Measurements from ENCODE around the gene ZNF281.
A peak's percentile ranks its signal among the peaks of the same experiment; 100 is the strongest.
"Not testable (repeated sequence)": the region's sequence is repeated elsewhere in the genome, so short reads cannot be mapped to it uniquely, and the experiment has no call there.

ZNF281 gene

DNA sequence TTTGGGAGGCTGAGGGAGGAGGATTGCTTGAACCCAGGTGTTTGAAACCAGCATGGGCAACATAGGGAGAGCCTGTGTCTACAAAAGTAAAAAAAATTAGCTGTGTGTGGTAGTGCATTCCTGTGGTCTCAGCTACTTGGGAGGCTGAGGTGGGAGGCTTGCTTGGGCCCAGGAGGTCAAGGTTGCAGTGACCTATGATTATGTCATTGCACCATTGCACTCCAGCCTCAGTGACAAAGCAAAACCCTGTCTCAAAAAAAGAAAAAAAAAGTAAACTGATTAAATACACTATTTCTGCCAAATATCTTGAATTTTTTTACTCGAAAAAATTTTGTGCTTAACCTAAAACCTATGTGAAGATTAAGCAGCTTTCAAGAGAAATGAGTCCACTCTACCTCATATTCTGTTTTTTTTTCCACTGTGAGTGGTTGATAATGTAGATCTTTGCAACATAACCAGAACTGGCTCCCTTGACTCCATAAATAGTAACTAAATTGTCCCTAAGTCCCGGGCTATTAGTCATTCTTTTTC, 19.4 kb upstream of the ZNF281 start:
- peak; percentile 82 for DNase-seq

DNA sequence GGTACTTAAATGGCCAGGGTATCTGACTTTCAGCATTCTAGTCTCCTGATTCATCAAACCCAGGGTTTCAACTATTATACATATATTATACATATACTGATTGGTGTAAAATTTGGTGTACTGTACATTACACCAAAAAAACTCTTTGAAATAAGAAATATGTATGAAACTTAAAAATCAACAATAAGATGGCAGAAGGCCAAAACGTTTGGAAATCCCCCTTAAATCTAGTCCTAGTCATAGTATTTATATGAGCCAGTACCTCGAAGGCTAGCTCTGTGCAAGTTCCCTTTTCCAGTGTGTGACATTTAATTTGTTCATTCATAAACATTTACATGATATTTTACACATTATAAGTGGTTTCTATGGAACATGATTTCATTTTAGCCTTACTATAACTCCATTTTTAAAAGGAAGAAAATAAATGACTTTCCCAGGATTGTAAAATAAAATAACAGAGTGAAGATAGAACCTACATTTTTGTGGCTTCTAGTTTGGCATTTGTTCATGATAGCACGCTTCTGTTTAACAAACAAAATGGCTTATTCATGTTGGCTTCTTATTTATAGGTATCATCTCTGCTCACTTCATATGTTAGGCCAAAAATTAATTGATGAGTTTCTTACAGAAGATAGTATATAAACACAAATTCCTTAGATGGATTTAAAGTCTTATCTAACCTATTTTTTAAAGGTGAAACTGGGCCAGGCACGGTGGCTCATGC, 18.8 kb upstream of the ZNF281 start:
- DNase-seq = peak; percentile 57

DNA sequence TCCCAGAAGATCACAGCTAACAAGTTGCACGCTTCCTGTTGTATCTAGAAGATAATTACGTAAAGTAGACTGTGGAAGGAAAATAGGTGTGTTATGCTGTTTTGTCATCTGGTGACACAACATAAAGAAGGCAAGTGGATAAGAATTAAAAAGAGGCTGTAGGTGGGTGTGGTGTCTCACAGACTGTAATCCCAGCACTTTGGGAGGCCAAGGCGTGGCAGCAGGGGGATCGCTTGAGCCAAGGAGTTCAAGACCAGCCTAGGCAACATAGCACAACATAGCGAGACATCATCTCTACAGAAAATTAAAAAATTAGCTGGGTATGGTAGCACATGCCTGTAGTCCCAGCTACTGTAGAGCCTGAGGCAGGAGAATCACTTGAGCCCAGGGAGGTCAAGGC, 17.9 kb upstream of the ZNF281 start:
- DNase-seq = no peak

DNA sequence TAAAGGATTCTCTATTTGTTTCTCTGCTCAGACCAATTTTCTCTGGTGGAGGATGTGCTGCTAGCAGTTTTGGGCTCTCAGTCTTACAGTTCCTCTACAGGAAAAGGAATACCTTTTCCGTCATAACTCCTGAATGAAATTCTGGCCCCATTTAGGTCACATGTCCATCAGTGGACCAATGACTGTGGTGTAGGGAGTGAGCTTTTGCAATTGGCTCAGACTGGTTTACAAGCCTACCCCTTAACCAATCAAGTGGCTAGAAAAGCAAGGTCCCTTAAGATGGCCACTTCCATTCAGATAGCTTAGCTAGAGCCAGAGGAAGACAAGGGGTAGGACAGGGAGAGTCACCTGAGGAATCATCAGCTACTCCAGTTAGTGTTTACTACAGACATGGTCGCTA, 16.4 kb upstream of the ZNF281 start:
- no peak for DNase-seq

DNA sequence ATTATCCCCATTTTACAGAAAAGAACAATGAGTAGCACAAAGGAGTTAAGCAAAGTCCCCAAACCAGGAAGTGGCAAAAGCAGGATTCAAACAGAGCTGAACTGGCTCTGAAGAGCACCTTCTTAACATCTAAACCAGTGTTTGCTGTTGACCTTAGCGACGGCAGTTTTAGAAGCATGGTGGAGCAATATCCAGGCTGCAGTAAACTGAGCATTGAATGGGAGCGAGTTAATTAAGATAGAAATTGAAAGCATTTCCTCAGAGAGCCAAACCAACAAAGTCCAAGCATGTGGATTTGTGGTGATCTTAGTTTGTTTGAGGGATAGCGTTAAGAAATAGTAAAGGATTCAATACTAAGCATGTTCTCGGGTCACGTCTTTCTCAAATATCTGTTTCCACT, 13.4 kb upstream of the ZNF281 start:
- DNase-seq = no peak

DNA sequence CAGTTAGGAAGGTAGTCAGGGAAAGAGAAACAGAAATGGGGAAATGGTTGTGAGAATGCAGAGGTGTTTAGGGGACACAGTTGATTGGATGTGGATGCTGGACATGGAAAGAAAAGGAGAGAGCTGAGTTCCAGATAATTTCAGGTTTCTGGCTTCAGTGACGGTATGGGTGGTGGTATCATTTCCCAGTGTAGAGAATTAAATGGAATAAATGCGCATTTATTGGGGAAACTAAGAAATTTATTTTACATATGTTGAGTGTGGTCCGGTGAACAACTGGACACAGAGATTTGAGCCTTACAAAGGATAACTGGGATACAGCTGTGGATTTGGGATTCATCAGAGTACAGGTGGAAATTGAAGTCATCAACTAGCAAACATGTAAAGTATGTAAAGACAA, 12.4 kb upstream of the ZNF281 start:
- no peak for DNase-seq

DNA sequence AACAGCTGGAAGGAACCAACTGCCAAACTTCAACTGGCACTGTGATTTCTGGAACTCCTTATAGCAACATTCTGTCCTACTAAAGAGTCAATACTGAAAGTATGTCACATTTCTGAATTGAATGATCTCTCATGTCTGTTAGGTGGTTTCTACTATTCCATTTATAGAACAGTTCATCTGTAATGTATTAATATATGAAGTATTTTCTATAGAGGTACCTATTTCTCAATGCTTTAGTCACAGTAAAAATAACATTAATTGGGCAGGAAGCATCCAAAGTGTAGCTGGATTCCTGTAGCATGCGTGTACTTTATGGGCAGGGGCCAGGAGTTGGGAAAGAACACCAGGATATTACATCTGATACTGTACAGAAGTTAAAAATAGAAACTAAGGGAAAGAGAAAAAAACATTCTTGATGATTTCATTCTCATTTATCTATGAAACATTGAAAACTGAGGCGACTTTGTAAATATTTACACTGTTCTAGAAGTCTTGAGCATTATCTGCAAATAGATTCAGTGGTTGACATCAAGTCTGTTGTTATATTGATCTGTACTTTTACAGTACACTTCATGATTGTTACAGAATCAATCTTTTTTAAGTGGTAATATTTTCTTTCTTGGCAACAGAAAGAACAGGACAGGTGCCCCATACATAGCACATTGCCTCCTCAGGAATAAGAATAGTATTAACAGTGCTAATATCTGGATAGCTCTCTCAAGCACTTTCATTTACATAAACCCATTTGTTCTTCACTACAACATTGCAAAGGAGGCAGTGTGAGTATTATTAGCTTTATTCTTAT, 6.2 kb upstream of the ZNF281 start:
- DNase-seq = peak; percentile 97

DNA sequence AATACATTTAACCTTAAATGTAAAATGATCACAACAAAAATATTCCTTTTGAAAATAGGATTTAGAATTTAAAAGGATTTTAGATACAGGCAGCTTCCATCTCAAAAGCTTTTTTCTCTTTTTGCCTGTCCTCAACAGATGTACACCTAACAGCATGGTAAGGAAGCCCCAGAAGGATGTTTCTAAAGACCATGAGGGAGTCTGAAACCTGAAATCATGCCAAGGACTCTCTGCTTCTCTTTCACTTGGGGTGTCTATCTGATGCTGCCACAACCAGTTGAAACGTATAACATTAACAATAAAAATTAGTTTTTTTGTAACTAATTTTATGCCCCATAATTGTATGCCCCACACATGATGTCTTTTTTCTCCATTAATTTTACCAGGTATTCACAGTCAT, 5.4 kb upstream of the ZNF281 start:
- DNase-seq = no peak

DNA sequence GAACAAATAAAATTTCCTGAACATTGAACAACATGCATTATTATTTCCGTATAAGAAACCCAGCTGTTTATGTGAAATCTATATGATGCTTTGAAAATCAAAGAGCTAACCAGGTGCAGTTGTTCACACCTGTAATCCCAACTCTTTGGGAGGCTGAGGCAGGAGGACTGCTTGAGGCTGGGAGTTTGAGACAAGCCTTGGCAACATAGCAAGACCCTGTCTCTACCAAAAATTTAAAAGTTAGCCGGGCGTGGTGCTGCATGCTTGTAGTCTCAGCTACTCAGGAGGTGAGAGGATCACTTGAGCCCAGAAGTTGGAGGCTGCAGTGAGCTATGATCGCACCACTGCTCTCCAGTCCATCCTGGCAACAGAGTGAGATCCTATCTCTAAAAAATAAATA, 4.8 kb upstream of the ZNF281 start:
- no peak for DNase-seq

DNA sequence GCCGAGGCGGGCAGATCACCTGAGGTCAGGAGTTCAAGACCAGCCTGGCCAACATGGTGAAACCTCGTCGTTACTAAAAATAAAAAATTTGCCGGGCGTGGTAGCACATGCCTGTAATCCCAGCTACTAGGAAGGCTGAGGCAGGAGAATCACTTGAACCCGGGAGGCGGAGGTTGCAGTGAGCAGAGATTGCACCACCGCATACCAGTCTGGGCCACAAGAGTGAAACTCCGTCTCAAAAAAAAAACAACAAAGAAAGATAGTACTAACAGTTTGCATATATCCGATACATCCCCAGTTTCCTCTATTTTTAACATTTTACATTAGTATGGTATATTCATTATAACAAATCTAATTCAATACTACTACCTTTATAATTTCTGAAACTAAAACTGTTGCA, 3.9 kb upstream of the ZNF281 start:
- DNase-seq = not testable (repeated sequence)

DNA sequence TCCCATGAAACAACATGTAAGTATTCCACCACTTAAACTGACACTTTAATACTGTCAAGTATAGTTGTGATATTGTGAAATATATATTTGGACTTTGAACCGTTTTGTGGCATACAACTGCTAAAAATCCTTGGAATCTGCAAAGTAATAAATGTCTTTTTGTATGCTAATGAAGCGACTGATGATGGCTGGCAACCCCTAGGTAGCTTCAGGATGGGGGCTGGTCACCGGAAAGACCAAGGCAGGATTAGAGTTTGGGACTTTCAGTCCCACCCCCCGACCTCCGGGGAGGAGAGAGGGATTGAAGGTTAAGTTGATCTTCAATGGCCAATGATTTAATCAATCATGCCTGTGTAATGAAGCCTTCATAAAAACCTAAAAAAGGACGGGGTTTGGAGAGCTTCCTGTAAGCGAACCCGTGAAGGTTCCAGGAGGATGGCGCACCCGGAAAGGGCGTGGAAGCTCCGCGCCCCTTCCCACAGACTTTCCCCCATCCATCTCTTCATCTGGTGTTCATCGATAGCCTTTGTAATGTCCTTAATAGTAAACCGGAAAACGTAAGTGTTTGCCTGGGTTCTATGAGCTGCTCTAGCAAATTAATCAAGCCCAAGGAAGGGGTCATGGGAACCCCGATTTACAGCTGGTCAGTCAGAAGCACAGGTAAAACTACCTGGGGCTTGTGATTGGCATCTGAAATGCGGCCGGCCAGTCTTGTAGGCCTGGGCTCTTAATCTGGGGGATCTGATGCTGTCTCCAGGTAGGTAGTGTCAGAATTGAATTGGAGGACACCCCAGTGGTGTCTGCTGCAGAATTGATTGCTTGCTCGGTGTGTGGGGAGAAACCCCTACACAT, 1.8 kb upstream of the ZNF281 start:
- DNase-seq = no peak

DNA sequence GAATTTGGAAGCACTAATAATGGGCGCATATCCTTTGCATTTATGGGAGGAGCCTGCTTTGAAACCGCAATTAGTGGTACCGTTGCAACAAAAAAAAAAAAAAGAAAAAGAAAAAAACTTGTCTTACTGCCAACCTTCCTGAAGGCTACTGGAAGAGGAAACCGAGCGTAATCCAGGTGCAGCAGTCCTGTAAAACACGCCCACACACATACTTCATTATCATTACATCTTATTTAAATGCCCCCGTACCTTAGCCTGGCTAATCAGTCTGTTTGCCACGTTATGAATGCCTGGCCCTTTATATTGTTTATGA, 686 bp upstream of the ZNF281 start:
- DNase-seq = no peak

DNA sequence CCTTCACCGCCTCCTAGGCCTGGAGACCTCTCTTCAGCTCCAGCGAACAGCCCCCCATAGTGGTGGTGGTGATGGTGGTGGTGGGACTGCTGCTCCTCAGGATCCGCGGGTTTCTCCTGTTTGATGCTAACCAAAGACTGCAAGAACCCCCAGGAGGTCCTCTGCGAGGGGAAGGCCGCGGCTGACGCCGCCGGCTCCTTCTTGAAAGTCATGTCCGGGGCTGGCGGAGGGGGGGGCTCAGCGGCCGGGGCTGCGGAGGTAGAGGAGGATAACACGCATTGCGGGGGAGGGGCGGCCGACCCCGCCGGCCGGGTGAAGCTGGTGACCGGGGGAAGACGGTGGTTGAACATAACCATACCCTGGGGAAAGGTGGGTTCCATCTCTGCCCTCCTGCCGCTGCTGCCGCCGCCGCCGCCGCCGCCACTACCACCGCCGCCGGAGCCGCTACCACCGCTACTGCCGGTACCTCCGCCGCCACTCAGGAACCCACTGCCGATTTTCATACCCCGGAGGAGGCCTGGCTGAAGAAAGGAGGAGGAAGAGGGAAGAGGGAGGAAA, 554 bp downstream of the ZNF281 start:
- no peak for DNase-seq

DNA sequence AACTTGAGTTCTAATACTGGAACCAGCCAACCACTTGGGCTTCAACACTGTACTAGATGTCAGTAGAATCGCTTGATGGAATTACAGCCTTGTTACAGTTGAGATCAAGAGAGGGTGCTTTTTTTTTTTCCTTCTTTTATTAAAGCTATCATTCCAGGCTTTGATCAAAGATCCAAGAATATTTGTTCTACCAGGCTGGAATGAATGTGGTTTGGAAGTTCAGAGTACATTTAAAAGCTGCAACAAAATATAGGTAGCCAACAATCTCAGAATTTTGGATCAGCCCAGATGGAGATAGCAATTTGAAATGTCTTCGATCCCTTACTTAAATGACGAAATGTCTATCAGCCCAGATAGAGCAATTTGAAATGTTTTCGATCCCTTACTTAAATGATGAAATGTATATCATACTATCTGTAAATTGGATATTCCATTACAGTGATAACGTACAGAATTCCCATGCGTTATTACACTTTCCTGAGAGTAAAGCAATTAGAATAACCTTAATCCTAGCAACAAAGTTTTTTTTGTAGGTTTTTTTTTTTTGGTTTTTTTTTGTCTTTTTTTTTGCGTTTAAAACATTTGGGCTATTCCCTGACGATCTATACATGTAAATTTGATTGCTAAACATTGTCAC, 3.6 kb downstream of the ZNF281 start:
- DNase-seq = no peak

DNA sequence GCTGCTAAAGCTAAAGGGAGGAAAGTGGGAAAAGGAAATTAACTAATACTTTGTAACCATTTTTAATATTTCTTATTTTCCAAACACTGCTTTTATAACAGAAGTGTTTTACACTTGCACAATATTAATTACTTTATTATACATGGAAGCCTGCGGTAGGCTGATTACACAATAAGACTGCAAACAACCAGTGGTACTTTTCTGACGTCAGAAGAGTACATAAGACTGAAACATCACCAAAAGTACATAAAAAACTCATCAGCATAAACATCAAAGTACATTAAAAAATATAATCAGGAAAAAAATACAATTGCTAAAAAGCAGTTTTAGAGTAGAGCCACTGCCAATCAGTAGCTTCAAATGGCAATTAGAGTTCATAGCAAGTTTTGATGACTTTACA, 4.6 kb downstream of the ZNF281 start:
- no peak for DNase-seq

DNA sequence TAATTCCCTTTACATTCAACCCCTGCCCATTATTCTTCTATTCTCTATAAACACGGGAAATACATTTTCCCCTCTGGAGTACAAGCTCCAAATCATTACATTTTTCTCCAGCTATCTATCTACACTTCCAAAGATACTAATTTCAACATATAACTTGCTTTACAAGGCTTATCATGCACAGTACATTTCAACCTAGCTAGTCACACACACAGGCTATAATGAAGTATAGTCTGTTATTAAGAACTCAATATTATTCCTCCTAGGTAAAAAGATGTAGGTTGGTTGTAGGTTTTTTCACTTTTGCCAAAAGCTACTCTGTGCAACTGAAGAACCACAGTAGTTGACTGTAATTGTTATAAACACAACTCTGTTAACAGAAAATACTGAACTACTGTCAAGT, 8.1 kb downstream of the ZNF281 start:
- DNase-seq = no peak

DNA sequence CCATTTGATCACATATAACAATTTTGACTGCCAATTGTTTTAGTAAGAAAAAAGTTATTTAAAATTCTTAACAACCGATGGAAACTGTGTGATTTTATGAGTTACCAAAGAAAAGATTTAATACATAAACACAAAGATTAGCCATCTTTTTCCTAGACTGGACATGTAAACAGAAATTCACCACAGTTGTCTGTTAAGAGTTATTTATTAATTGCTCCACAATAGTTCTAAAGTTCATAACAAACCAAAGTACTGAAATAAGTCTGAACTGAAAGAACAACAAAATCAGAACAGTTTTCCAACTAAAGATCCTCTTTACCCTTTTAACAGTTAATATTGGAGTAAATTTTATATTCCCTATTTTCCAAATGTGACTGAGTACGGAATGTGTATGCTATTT, 8.6 kb downstream of the ZNF281 start:
- DNase-seq = no peak

DNA sequence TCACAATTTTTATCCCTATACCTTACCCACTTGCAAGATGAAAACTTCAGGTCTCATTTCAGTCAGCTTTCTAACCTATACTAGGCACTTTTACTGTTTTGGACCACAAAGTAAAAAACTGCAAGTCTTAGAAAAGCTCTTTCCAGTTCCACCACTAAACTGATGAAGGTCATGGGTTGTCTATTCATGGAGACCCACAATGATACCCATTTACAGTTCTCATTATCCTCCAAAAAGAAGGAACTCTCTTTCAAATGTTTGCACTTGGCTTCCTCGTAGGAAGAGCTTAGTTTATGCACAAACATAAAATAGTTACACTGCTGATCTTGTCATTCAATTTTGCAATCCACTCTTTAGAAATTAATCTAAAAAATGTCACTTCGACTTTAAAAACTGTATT, 9.3 kb downstream of the ZNF281 start:
- no peak for DNase-seq

DNA sequence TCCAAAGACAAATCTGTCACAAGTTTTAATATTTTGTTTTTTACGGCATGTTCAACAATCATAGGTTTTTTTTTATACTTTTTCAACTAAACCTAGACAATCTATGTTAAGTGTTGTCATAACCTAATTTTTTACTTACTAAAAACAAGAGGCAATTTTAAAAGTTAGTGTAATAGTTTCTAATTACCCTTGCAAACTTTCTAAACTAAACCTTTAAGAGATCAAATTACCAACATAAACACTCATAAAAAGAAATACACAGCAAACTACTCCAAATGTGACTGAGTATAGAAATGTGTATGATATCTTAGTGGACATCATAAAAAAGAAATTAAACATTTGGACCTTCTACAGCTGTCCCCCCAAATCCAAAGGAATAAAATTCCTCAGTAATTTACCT, 10.0 kb downstream of the ZNF281 start:
- no peak for DNase-seq

DNA sequence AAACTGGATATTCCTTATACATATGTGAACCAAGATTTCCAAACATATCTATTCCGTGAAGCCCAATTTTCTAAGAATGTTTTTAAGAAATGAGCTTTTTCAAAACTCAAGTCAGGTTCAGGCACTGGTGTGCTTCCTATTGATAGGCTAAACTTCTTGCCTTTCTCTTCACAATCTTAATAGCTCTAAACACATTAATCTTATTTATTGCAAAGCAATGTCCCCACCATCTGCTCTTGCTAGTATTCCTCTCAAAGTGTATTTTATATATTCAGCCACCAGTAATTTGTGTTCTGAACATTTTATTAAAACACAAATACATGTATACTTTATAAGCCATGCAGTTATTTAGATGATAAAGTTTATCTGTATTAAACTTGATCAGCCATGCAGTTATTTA, 11.5 kb downstream of the ZNF281 start:
- no peak for DNase-seq

DNA sequence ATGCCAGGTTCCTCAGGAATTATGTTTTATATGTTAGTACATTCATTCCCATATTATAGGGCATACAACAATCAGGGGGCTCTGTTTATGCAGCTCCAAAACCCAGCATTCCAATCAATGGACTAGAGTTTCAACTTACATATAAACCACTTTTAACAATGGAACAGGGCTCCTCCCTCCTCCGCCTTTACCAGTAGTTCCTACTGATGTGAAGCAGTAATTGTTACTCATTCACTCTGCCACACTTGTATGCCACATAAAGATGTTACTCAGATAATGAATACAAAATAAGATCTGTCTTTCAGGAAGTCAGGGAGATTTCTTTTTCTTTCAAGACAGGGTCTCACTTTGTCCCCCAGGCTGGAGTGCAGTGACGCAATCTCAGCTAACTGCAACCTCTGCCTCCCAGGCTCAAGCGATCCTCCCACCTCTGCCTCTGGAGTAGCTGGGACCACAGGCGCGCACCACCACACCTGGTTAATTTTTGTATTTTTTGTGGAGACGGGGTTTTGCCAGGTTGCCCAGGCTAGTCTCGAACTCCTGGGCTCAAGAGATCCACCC, 17.1 kb downstream of the ZNF281 start:
- no peak for DNase-seq

DNA sequence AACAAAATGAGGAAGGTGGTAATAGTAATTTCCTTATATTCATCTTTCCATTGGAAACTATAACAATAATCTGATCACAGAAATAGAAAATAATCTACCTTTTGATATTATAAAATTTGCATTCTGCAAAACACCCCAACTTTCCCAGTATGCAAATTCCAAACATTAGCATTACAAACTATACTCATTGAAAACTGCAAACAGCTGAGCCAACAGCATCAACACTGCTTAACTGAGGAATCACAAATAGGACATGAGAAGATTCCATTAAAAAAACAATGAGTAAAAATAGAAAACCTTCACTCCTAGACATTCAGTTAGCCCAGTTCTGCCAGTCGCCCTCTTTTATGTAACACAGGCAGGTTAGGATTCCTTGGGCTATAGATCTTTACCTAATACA, 18.1 kb downstream of the ZNF281 start:
- DNase-seq = no peak

DNA sequence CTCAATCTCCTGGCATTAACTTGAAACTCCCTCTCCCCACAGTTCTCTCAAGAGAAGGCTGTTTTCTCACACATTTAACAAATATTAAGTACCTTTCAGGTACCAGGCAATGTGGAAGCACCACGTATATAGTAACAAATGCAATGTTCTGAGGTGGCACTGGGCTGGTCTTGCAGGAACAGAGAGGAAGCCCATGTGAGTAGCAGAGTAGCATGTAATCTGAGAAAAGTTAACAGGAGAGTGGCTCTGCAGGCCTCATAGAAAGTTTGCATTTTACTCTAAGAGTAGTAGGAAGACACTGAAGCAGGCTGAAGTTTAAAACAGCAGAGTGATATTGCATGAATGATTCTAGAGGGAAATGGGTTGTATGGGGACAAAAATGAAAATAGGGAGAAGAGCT, 21.0 kb downstream of the ZNF281 start:
- DNase-seq = no peak

Measured in EL (cell line).